H54 (cell line): ENCODE data around the gene NADK.

Experiments used
- DNase-seq: peaks from one replicate; pipeline ENCODE4 v3.0.0; 2011; ENCODE audit warnings: low spot score, mixed read lengths; ENCODE audit not compliant: insufficient read length
- FAIRE-seq: peaks from 3 replicates; lab custom pipeline; 2011; peaks lifted over from hg19 to GRCh38; lab: Jason Lieb, UNC
- POLR2A ChIP-seq: IDR thresholded peaks from 2 replicates; pipeline ENCODE4 v1.6.1; 2011; ENCODE audit warnings: low read depth, mild to moderate bottlenecking, low read length

NADK gene

DNA sequence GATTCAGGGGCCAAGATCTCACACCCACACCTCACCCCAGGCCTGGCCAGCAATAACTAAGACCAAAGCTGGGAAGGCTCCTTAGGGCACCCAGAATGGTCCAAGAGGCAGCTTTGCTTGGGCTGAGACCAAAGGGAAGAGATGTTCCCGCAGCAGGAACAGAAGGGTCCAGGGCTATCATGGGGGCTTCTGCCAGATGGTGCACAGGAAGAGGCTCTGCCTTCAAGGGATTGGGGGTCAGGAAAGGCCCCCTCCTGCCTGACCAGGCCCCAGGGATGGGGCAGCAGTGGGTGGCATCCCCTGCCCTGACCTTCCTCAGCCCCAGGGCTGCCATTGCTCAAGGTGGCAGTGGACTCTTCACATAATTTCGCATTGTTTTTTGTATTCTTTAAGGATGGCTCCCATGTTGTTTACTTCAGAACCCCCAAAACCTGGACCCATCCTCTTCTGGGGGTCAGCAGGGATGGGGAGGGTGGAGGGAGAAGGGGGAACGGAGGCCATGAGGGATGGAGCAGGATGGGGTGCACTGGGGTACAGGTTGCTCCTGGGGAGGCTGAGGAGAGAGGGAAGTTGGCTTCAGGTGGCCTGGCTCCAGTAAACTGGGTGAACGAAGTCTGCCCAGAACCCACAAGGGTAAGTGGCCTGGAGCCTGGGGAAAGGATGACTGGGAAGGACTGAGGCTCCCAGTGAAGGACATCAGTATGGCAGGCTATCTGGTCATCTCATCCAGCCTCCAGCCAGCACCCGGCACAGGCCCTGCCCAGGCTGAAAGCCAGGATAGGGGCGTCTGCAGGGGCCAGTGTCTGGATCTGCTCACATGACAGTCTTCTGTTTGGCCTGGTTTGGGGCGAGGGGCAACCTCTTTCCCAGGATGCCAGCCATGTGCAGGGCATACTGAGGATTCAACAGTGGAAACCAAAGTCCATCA is 2.6 kb upstream of the NADK start:
- no peak for DNase-seq
- no peak for FAIRE-seq
- TF ChIP-seq POLR2A, result no peak

- FAIRE-seq, result no peak
- DNase-seq, result peak; percentile 57
- no peak for TF ChIP-seq POLR2A
These were observed 1.7 kb upstream of the NADK start for GRCh38 chr1:1779691-1780597.

DNA sequence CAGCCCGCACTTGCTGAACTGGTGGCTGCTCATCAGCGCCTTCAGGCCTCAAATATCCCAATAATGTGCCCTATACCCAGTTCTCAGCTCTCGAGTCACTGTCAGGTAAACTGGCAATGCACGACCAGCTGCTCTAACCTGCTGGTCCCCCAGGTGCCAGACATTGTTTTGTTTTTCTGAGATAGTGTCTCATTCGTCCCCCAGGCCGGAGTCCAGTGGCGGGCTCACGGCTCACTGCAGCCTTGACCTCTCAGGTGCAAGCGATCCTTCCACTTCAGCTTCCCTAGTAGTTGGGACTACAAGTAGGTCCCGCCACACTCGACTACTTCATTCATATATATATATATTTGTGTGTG is 1.0 kb upstream of the NADK start:
- DNase-seq, result no peak
- FAIRE-seq, result no peak
- no peak for TF ChIP-seq POLR2A

DNA sequence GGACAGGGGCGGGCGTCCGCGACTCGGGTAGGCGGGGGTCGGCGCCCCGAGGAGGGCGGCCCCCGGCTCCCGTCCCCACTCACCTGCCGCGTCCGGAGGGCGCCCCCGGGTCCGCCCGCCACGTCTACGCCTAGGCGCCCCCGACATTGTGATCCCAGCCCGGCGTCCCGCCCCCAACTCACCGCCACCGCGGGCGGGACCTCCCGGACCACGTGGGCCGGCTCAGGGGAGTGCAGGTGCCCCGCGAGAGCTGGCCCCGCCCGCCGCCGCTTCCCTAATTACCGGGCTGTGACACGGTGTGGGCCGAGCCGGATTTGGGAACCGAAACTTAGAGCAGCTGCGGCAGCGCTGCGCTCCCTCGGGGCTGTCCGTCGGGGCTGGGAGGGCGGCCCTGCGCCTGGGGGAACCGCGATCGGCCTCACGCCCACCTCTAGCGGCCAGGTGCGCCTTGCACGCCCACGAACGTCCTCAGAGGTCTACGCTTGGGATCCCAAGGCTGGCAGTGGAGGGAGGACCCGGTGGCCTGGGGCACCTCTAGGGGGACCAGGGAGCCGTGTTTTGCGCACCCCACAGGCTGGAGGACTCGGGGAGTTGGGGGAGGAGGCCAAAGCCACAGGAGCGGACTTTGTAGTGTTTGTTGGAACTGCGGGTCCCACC is 521 bp upstream of the NADK start:
- DNase-seq (no peak), FAIRE-seq (no peak)
- no peak for TF ChIP-seq POLR2A

DNA sequence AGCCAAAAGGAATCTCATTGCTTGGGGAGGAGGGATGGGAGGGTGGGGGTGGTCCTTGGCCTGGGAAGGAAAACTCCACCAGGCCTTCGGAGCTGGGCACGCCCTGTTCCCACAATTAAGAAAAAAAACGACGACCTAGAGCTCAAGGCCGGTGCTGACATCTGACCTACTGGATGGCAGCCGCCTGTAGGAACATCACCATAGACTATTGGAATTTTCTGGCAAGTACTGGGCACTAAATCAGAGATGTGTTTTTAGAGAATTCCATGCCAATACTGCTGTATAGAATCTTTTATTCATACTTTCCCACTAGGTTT is 729 bp downstream of the NADK start:
- FAIRE-seq (no peak), DNase-seq (no peak)
- no peak for TF ChIP-seq POLR2A

GRCh38 chr1:1776672-1777582 is 1.3 kb downstream of the NADK start:
- TF ChIP-seq POLR2A, result no peak
- DNase-seq (no peak), FAIRE-seq (no peak)

DNA sequence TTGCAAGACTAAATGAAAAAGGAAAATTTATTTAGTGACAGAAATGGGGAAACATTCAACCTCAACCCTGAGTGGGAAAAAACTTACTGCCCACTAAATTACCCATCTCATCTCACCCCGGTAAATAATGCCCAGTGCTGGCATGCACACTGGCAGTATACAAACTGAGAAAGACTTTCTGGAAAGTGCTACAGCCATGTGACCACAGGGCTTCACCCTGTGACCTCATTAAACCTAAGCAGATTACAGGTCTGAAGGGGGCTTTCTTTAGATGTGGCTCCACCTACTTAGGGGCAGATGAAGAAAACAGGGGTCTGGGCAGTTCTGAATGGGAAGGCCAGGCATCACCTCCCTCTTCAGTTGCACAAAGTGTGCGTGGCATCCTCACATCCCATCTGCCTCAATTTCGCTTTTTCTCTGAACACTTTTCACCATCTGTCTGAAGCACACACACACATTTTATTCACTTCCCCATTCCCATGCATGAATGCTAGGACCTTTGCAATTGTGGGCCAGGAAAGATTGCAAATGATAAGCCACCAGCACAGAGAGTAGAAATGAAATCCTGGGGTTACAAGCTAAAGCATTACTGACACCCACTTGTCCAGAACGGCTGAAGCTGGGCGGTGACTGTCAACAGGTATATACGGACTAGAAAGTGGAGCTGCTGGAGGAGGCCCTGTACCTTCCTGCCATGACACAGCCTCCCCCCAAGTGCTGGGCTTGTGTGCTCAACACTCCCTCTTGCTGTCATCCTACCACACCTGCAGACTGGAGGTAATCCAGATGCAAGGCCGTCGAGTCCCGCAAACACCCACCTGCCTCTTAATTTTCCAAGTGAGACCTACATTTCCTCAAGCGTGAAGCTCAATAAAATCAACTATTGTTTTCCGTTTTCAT is 2.7 kb downstream of the NADK start:
- TF ChIP-seq POLR2A, result no peak
- DNase-seq, result no peak
- no peak for FAIRE-seq

- DNase-seq, result no peak
- FAIRE-seq, result no peak
- no peak for TF ChIP-seq POLR2A
These were observed 4.4 kb downstream of the NADK start for GRCh38 chr1:1773874-1774273.

- DNase-seq, result no peak
- no peak for TF ChIP-seq POLR2A
- FAIRE-seq, result no peak
These were observed 7.2 kb downstream of the NADK start for GRCh38 chr1:1771096-1771495.

- TF ChIP-seq POLR2A, result no peak
- FAIRE-seq (no peak), DNase-seq (no peak)
These were observed 8.2 kb downstream of the NADK start for GRCh38 chr1:1770102-1770501.

DNA sequence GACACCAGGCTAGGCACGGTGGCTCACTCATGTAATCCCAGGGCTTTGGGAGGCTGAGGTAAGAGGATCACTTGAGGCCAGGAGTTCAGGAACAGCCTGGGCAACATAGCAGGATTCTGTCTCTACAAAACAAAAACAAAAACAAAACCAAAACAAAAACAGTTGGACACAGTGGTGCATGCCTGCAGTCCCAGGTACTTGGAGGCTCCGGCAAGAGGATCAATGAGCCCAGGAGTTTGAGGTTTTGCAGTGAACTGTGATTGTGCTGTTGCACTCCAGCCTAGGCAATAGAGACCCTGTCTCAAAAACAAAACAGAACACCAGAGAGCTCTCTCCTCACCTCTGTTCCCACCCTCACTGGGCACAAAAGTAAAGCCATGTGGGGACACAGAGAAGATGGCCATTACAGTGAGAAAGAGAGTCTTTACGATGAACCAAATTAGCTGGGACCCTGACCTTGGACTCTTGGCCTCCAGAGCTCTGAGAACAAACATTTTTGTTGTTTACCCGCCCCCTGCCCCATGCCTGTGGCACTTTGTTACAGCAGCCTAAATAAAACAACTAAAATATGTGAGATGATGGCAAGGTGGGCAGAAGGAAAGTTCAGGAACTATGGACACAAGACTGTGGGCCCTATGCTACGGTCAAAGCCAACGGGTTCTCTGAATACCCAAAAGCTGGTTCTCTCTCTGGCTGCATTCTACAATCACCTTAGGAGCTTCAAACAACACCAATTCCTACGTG is 9.8 kb downstream of the NADK start:
- TF ChIP-seq POLR2A, result no peak
- FAIRE-seq, result no peak
- no peak for DNase-seq
